Measurements from ENCODE around the gene CKAP2L. TPM values are rescaled to one million over a fixed set of nuclear protein-coding genes. Genes with fewer than 3 reads are reported as not detected.

CKAP2L gene, protein sequence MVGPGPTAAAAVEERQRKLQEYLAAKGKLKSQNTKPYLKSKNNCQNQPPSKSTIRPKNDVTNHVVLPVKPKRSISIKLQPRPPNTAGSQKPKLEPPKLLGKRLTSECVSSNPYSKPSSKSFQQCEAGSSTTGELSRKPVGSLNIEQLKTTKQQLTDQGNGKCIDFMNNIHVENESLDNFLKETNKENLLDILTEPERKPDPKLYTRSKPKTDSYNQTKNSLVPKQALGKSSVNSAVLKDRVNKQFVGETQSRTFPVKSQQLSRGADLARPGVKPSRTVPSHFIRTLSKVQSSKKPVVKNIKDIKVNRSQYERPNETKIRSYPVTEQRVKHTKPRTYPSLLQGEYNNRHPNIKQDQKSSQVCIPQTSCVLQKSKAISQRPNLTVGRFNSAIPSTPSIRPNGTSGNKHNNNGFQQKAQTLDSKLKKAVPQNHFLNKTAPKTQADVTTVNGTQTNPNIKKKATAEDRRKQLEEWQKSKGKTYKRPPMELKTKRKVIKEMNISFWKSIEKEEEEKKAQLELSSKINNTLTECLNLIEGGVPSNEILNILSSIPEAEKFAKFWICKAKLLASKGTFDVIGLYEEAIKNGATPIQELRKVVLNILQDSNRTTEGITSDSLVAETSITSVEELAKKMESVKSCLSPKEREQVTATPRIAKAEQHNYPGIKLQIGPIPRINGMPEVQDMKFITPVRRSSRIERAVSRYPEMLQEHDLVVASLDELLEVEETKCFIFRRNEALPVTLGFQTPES
- 1.3 TPM for total RNA-seq
- long read RNA-seq = 0 reads

DNA sequence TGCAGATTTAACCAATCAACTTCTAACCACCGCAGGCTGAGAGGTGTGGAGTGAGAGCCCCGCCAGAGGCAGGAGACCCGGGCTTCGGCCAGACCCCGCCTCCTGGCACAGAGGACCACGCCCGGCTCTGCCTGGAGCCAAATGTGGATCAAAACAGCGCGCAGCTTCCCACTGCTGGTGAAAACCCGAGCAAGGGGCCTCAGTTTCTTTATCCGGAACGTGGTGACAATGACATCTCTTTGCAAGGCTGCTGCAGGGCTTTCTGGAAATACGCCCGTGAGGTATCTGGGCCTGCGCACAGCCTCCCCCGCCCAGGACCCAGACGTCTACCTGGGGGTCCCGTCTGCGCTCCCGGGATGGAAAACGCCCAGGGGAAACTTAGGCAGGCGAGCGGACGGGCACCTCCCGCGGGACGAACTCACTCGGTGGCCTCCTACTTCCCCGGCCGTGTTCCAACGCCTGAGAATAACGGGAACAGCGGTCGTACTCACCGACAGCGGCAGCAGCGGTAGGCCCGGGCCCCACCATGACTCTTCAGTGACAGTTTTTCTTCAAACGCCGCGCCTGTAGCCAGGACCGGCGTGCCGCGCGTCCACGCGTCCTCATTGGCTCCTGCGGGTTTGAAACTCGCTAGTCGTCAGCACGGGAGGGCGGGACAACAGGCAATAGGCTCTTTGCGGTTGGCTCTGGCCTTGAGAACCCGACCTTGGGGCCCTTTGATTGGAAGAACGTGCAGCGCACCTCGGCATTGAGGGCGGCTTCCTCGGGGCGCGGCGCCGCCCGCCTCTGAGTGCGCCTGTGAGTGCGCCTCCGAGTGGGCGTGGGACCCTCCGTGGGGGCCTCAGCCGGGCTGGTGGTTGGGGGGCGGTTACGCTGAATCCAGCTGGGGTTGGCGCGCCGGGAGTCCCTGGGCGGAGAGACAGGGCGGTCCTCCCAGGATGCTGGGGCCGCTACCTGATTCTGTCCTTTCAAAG is at the start of gene CKAP2L:
CKAP2L (minus strand) TSS at position 539 of the 974 bp plus-strand sequence; CDS start at position 528, 11 bp downstream.
- ATAC-seq = peak; percentile 99

DNA sequence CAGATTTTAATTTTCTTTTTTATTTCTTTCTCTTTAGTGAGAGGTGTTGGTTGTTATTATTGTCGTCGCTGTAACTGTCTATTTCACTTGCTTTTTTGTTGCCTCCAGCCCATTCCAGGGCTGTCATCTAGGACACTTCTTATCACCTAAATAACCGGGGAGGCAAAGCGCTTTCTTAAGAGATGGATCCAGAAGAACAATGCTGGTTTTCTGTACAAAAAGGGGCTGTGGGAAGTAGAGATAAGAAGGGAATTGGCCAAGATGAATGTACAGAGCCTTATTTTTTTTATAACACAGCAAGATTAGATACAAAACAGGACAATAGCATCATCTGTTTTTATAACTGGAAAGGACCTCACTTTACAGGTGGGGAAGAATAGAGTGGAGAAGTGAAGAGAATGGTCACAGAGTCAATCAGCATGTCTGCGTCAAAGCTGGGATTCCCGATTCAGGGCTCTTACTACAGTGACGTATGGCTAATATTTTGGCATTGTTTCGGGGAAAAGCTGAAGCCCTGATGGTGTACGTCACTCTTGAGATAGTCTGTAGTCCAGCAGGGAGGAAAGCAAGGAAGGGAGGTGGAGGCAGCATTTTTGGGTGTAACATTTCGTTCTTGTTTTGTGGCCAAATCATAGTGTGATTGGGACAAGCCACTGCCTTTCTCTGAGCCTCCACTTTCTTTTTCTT is 49.0 kb upstream of the CKAP2L start:
- intact Hi-C loops (cut with DNase I) = no loop called here
- ATAC-seq (no peak), DNase-seq (ENCODE audit: missing footprints) (no peak)

More for the DNA sequence above, at the start of gene CKAP2L:
- peak; percentile 97 for DNase-seq (ENCODE audit: missing footprints)
- intact Hi-C loops (cut with DNase I) = loop anchor here (5.0 kb wide), 1 partner anchor 103 kb away; no protein-coding TSS in a partner anchor

DNA sequence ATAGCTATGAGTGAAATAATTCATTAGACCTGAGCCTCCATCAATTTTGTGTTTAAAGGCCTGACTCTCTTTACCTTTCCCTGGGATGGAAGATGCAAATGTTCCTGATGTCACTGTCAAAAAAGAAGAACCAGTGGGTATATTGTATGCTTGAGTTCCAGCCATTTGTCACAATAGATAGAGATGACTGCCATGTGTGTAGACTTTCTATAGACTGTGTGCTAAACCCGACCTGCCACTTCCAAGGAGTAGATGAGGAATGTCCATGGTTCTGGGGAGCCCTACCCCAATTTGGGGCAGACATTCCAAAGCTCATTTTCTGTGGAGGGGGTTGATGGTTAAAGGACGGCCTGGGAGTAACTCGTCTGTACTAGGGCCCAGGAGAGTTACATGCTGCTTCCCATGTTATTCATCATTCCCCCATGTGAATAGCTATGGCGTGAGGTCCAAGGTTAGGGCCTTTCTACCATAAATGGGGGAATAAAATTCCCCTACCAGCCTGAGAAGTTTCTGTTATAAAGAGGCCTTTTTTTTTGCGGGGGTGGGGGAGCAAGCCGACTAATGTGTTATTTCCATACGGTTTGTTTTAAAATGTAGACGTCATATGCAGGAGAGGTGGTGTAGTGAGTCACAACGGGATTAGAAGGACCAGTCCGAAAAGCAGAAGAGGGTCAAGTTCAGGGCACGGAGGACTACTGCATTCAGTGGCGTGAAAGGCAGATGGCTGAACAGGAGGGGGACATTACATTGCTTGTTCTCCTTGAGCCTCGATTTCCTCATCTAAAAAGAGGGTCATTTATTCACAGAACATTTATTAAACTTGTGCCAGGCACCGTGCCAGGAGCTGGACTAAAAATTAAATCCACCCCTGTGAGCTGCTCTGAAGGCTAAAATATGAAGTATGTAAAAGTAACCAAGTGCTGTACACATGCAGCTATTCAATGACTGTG is 48.2 kb upstream of the CKAP2L start:
- DNase-seq (ENCODE audit: missing footprints) (no peak), ATAC-seq (no peak)
- intact Hi-C loops (cut with DNase I) = loop anchor here (1.0 kb wide), 1 partner anchor 57 kb away; no protein-coding TSS in a partner anchor

DNA sequence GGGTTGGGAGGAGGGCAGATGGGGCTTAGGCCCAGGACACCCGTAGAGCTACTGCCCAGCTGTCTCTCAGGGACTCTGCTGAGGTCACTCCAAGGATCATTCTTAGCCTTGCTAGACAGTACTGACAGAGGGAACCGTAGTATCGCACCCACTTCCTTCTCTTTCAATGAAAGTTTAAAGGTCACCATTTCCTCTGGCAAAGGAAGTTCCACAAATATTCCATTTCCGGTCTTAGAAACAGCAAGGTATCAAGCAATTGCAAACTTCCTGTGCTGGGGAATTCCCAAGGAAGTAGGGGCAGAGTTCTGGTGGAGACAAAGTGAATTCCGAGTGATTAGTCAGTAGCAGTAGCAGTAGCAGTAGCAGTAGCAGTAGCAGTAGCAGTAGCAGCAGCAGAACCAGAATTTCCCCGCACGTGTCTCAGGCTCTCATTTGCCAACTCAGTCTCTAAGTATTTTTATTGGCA is 47.5 kb upstream of the CKAP2L start:
- intact Hi-C loops (cut with DNase I) = loop anchor here (1.0 kb wide), 1 partner anchor 57 kb away; no protein-coding TSS in a partner anchor
- DNase-seq (ENCODE audit: missing footprints) (no peak), ATAC-seq (peak; percentile 28)

DNA sequence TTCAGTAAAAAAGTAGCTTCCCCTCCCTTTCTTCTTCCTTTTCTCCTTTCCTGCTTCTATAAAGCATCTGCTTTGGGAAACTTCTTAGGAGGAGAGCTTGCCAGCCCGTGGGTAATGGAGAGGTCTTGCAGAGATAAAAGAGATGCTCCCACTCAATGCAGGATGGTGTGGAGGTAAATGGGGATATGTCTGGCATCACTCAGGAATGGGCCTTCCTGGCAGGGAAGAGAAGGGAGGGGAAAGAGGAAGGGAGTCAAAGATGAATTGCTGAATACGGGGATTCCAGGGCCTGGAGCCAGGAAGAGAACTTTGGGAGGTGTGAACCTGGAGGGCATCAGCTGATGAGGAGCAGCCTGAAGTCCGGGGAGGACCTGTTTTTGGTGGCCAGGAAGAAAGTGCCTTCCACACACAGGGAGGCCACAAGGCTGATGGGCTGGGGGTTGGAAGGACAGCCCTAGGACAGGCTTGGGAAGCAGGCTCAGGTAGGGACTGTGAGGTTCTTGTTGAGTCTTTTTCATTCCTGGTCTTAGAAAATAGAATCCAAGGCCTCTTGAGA is 46.9 kb upstream of the CKAP2L start:
- peak; percentile 3 for ATAC-seq
- intact Hi-C loops (cut with DNase I) = no loop called here
- no peak for DNase-seq (ENCODE audit: missing footprints)

DNA sequence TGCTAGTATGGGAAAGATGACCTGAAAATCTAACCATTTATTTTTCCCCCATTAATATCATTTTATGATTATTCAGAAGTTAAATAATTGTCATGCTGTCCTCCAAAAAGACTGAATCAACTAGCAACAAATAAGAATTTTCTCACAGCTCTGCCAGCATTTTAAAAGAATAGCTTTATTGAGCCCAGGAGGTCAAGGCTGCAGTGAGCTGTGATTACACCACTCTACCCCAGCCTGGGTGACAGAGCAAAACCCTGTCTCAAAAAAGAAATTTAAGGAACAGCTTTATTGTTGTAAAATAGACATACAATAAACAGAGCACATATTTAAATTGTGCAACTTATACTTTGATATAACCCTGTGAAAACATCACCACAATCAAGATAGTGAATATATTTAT is 44.7 kb upstream of the CKAP2L start:
- ATAC-seq = no peak
- no peak for DNase-seq (ENCODE audit: missing footprints)
- intact Hi-C loops (cut with DNase I) = no loop called here

DNA sequence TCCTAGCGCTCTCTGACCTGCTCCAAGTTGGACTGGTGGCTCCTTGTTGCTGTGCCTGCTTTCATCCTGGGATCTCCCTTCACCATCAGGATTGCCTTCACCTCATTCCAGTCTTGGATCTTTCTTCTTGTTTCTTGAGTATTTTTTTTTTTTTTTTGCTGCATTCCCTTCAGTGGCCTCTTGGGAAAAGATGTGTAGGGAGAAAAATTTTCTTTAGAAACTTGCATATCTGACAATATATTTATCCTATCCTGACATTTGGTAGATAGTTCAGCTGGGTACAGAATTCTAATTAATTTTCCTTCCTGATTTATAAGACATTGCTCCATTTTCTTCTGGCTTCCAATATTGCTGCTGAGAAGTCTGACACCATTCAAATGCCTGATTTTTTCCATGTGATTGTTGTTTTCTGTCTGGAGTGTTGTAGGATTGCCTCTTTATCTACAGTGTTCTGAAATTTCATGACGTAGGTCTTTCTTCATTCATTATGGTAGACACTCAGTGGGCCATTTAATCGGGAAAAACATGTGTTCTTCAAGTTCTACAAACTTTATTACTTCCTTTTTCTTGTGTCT is 42.9 kb upstream of the CKAP2L start:
- no peak for DNase-seq (ENCODE audit: missing footprints)
- ATAC-seq = no peak
- intact Hi-C loops (cut with DNase I) = no loop called here

DNA sequence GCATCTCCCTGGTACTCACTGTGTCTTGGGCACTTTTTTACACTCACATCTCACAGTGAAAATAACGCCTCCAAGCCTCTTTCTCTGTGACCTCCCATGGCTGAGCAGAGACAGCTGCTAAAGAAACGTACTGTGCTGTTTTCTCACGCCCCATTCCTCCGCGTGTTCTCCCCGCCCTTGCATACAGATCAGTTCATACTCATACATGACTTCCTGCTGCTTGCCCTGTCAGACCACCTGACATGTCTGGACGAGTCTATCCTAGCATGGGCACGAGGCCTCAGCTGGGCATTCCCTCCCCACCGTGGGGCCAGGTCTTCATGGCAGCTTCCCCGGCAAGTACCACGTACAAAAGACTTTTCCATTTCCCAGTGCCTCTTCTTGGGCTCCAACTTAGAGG is 41.1 kb upstream of the CKAP2L start:
- intact Hi-C loops (cut with DNase I) = no loop called here
- no peak for DNase-seq (ENCODE audit: missing footprints)
- ATAC-seq = no peak

DNA sequence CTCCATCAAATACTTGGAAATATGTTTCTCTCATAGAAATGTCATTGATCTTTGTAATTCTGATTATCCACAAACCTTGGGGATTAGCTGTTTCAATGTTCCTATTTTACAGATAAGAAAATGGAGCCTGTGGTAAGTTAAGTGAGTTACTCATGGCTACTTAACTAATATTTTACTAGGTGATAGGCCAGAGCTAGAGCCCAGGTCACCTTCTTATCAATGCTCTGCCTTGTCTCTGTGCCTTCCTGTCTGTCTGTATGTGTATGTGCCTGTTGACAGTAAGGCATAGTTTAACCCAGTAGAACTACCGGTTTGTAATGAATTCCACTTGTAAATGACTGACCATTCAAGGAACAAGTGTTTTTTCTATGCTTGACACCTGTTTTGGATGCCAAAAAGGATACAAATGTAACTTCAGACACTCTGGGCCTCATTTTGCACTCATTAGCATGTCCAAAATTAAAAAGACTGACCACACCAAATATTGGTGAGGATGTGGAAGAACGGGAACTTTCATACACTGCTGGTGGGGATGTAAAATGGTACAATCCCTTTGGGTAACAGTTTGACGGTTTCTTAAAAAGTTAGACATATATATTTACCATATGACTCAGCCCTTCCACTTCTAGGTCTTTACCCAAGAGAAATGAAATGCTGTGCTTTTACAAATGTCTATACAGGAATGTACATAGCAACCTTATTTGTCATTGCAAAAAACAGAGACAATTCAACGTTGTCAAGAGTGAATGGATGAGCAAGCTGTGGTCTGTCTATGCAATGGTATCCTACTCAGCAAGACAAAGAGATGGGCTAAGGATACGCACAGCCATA is 39.5 kb upstream of the CKAP2L start:
- DNase-seq (ENCODE audit: missing footprints) (no peak), ATAC-seq (no peak)
- intact Hi-C loops (cut with DNase I) = no loop called here

DNA sequence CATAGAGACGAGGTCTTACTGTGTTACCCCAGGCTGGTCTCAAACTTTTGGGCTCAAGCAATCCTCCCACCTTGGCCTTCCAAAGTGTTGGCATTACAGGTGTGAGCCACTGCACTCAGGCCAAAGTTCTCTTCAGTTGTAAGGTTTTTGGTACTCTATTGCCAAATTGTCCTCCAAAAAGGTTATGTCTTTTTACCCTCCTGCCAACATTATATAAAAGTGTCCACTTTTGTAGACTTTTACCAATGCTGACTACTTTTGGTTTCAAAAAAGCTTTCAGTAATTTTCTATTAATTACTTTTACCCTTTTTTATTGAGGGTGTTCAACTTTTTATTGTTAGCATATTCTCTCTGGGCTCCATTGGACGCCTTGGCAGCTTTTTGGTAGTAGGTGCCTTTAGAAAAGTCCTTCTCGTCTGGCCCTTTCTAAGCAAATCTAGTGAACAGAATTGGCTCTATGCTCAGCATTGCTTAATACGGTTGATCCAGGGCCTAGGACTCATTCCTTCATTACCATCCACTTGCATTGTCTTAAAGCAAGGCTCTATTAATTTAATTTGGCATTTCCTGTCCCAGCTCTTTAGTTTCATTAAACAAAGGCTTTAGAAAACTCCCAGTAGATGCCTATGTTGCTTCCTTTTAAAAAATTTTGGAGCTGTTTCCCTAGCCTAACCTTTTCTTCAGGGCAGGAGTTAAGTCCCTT is 36.6 kb upstream of the CKAP2L start:
- intact Hi-C loops (cut with DNase I) = no loop called here
- ATAC-seq (no peak), DNase-seq (ENCODE audit: missing footprints) (no peak)

DNA sequence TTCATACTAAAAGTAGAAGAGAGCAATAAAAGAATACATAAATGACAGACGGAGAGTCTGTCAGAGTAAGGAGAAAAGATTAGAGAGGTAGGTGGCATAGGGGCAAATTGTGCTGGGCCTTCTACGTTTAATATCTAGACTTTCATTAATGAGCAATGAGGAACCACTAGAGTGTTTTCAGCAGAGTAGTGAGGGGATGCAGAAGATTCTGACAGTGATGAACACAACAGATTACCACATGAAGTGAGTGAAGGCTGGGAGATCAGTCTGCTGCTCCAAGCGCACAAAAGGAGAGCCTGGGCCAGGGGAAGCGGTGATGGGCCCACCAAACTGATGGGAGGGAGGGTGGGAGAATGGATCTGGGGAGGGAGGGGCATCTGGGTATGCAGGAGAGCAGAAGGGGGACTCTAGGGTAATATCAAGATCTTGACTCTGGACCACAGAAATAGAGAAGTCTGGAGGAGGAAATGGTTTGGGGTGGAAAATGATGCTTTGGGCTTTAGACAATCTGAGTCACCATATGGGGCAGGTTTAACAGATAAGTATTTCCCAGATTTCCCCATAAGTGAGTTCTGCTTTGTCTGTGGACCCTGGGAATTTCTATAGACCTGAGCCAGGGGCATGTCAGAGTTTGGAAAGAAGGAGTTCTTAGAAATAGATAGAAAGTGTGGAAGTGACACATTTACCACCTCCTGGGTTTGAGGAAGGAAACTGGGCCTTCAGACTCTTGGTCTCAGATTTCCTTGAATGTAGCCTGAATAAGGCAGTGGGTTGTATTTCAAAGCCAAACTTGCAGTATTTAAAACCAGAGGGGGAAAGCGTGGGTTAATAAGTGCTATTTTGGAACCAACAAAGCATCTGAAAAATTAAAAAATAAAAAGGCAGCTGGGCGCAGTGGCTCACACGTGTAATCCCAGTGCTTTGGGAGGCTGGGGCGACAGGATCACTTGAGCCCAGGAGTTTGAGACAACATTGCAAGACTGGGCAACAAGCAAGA is 34.9 kb upstream of the CKAP2L start:
- DNase-seq (ENCODE audit: missing footprints) (no peak), ATAC-seq (no peak)
- intact Hi-C loops (cut with DNase I) = no loop called here

DNA sequence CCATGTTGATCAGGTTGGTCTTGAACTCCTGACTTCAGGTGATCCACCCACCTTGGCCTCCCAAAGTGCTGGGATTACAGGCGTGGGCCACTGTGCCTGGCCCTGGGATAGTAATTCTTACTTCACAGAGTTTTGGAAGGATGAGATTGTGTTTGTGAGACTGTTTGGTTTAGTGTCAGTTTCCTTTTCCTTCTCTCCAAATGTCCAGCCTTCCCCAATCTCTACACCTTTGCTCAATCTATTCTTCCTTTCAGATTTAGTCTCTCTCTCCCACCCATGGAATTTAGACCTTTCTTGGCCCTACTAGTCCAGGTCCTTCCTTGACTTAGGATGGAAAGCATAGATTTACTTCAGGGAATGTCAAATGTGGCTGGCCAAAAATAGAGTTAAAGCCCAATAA is 32.1 kb upstream of the CKAP2L start:
- ATAC-seq (no peak), DNase-seq (ENCODE audit: missing footprints) (no peak)
- intact Hi-C loops (cut with DNase I) = no loop called here

DNA sequence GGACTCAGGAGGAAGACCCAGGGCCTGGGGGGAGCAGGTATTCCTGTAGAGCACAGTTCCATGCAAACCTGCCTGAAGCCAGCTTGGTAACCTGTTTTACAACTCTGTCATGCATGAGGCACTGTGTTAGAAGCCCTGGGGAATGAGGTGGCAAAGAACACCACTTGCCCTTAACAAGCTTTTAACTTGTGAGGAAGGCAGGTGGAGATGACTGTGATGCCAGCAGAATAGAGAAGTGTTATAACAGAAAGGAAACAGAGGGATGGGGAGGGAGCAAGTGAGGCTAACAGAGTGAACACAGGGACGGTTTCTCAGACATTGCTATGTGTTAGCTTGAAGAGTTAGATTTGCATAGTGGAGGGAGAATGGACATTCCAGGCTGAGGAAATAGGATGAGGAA is 31.4 kb upstream of the CKAP2L start:
- no peak for DNase-seq (ENCODE audit: missing footprints)
- intact Hi-C loops (cut with DNase I) = no loop called here
- no peak for ATAC-seq

DNA sequence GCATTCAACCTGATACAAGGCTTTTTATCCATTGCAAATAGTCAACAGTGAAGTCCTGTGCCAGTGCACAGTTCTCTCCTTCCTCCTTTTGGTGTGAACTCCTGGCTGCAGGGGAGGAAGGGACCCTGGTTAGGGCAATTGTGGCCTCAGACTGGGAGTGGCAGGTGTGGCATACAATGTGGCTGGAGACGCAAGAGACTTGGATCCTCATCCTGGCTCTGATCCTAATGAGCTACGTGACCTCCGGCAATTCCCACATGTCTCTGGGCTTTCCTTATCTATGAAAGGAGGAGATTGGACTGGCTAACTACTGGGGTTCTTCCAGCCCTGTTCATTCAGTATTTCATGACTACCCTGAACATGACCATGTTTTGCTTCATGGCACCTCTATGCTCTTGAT is 30.4 kb upstream of the CKAP2L start:
- ATAC-seq (no peak), DNase-seq (ENCODE audit: missing footprints) (no peak)
- intact Hi-C loops (cut with DNase I) = no loop called here

All from Right ventricle myocardium inferior (tissue), 1 donor.